GM04504 (cell line): ENCODE measurements around the gene APOBEC3C.
"Not testable (repeated sequence)": the region's sequence is repeated elsewhere in the genome, so short reads cannot be mapped to it uniquely, and the experiment has no call there.

Source experiments
- DNase-seq: peaks from one replicate; pipeline ENCODE4 v3.0.0-alpha.2; 2012; ENCODE audit warnings: low read depth

Gene APOBEC3C

GRCh38 chr22:39013942-39014722 is at the start of gene APOBEC3C:
APOBEC3C (plus strand) TSS chr22:39014257; CDS start chr22:39014363, 106 bp downstream.
- DNase-seq = peak; percentile 71

DNA sequence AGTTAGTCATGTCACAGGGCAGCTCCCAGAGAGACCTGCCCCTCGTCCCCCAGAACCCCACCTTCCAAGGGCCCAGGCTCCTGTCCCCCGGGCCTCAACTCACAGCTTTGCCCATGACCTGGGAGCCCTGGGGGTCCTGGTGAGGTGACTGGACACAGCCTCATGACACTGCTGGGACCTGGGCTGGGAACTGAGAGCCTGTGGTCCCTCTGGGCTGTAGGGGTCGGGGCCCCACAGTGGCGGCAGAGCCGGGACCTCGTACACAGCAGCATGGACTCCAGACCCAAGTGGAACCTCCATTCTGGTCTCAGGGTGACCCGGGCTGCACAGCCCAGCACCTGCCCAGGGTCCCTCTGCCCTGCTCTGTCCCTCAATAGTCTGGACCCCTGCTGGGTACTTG is 49.8 kb upstream of the APOBEC3C start:
- no peak for DNase-seq

GRCh38 chr22:38964989-38965388 is 49.1 kb upstream of the APOBEC3C start:
- no peak for DNase-seq

GRCh38 chr22:38965614-38966379 is 48.3 kb upstream of the APOBEC3C start:
- DNase-seq = no peak

DNA sequence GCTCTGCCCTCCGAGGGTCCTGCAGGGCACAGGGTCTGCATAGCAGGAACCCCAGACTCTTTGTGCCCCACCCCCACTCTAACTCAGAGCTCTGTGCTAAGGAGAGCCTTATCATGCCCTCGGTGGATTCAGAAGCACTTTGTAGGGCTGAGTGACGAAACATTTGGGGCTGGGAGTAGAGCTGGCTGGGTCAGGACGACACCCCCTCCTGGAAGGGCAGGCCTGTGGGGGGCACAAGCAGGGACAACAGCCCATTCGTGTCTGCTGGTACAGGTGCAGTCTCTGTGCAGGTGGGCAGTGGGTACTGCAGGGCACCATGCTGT is 47.7 kb upstream of the APOBEC3C start:
- DNase-seq = no peak

GRCh38 chr22:38966942-38967341 is 47.1 kb upstream of the APOBEC3C start:
- no peak for DNase-seq

- DNase-seq = no peak
Measured at GRCh38 chr22:38967451-38968450, 46.3 kb upstream of the APOBEC3C start.

GRCh38 chr22:38968801-38969200 is 45.3 kb upstream of the APOBEC3C start:
- DNase-seq = no peak

GRCh38 chr22:38970551-38970950 is 43.5 kb upstream of the APOBEC3C start:
- no peak for DNase-seq

GRCh38 chr22:38971202-38971601 is 42.9 kb upstream of the APOBEC3C start:
- DNase-seq = no peak

DNA sequence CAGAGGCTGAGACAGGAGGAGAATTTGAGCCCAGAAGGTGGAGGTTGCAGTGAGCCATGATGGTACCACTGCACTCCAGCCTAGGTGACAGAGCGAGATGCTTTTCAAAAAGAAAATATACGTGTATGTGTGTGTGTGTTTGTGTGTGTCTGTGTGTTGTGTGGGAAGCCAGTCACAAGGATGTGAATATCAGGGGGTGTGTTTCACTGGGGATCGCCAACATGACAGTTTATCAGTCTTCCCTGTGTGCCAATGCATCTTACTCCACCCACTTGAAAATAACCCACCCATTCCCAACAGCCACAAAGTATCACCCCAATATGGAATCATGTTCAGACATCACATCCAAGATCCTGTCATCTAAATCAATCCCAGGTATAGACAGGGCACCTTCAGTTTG is 42.3 kb upstream of the APOBEC3C start:
- DNase-seq = no peak

- DNase-seq = no peak
Measured at GRCh38 chr22:38972558-38972957, 41.5 kb upstream of the APOBEC3C start.

- DNase-seq = no peak
Measured at GRCh38 chr22:38973289-38974169, 40.5 kb upstream of the APOBEC3C start.

GRCh38 chr22:38974170-38974825 is 39.8 kb upstream of the APOBEC3C start:
- no peak for DNase-seq

DNA sequence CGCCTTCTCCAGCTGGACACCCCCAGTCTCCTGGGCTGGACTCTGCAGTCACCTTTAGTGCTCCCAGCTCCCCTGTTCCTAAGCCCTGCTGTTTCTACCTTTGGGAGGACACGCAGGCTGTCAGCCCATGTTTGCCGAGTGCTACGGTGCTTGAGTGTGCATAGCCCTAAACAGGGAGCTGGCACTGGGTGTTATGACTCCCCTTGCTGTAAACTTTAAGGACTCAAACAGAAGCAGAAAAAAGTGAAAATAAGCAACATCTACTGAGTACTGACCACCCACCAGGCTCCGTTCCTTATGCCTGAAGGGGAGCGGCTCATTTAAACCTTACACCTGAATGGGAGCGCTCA is 39.3 kb upstream of the APOBEC3C start:
- DNase-seq = no peak

GRCh38 chr22:38977289-38977688 is 36.8 kb upstream of the APOBEC3C start:
- DNase-seq = not testable (repeated sequence)

DNA sequence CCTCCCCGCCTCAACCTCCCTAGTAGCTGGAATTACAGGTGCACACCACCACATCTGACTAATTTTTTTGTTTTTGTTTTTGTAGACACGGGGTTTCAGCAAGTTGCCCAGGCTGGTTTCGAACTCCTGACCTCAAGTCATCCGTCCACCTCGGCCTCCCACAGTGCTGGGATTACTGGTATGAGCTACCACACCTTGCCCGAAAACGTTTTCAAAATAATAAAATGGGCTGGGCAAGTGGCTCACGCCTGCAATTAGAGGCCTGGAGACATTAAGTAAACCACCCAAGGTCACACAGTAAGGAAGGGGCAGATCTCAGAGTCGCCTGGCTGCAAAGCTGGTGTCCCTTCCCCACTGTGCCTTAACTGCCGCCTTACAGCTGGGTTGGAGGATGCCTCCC is 33.5 kb upstream of the APOBEC3C start:
- not testable (repeated sequence) for DNase-seq

GRCh38 chr22:38981005-38981991 is 32.8 kb upstream of the APOBEC3C start:
- DNase-seq = no peak
